HG03139 (cell line): ENCODE results near the gene AAK1.

Source experiments
- ATAC-seq: cut with Tn5 transposase; IDR thresholded peaks from one replicate; pipeline ENCODE4 v1.9.1; 2021; ENCODE audit not compliant: unreplicated experiment

AAK1 gene

GRCh38 chr2:69499242-69499641, 144.3 kb downstream of the AAK1 start:
- ATAC-seq: no peak

DNA sequence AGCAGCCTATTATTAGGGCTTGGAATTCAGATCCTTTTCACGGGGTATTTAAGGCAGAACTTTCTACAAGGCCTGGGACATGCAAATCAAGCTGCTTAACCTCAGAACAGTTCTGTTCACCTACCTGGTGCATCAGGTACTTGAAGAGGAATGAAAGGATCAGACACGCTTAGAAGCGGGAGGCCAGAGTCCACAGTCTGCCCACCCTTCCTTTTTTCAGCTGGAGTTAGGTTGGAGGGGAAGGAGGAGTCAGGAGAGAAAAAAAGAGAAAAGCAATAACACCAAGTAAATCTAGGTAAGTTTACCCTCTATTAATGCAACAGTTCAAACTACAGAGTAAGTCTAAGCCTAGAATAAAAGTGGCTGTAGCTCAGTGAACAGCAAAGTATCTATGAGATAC, 147.7 kb downstream of the AAK1 start:
- no peak for ATAC-seq

DNA sequence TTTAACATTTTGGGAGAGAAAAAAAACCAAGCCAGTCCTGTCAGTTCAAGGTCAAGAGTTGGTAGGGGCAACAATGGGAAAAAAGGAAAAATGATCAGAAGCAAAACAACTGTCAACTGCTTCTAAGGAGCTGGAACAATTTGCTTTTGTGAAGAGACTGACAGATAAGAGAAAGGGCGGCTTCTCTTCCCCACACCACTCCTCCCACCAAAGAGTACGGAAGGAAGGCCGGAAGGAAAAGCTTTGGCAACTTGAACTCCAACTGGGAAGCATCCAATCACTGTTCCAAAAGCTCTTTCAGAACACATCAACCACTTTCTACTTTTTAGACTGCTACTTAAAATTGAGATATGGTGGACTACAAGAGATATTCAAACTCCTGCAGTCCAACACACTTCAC, 148.5 kb downstream of the AAK1 start:
- no peak for ATAC-seq

- ATAC-seq: no peak
Observed at GRCh38 chr2:69494126-69494525, 149.4 kb downstream of the AAK1 start.

DNA sequence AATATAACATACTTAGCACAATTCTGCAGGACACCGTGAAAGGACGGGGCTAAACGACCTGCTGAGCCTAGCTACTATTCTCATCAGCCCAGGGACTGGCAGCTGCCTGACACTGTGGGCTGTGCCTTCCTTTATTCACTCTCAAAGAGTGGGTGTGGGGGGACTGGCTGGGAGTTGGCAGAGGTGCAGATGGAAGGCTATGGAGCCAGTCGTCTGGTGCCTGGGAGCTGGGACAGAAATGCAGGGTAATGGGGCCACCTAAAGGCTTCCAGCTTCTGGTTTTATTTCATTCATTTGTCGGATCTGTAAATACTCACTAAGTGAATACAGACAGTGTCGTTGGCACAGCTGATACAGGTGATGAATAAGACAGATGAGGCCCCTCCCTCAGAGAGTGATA, 150.3 kb downstream of the AAK1 start:
- ATAC-seq: no peak

DNA sequence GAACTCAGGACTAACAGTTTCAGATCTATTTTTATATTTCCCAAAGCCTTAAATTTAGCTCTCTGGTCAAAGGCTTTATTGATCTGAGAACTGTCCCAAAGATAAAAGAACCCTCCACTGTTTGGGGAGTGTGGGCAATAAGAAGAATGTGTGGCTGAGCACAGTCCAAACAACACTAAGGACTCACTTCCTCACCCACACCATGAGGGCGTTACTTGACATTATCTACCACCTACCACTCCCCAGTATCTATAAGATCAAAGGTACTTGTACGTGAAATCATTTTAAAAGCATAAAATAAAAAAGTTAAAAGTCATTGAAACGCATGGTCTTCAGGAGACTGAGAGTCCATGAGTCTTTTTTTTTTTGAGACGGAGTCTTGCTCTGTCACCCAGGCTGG, 151.7 kb downstream of the AAK1 start:
- no peak for ATAC-seq

GRCh38 chr2:69490486-69490885, 153.1 kb downstream of the AAK1 start:
- ATAC-seq: no peak

GRCh38 chr2:69489793-69490192, 153.7 kb downstream of the AAK1 start:
- no peak for ATAC-seq

DNA sequence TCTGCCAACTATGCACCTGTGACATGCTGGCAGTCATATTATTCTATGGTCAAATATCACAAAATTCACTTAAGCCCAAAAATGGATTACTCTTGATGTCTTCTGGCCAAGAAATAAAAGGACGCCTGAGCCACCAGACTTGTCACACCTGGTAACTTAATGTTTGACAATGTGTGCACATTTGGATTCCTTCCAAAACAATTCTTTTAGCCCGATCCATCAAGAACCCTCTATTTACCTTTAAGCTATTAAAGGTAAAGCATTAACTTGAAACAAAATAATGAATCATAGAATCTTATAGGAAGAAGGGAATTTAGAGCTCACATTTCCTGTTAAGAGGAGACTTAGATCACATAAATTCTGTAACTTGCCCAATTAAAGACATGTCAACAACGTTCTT, 159.8 kb downstream of the AAK1 start:
- ATAC-seq: no peak

- no peak for ATAC-seq
Observed at GRCh38 chr2:69483024-69483423, 160.5 kb downstream of the AAK1 start.

GRCh38 chr2:69482471-69482870, 161.1 kb downstream of the AAK1 start:
- no peak for ATAC-seq

DNA sequence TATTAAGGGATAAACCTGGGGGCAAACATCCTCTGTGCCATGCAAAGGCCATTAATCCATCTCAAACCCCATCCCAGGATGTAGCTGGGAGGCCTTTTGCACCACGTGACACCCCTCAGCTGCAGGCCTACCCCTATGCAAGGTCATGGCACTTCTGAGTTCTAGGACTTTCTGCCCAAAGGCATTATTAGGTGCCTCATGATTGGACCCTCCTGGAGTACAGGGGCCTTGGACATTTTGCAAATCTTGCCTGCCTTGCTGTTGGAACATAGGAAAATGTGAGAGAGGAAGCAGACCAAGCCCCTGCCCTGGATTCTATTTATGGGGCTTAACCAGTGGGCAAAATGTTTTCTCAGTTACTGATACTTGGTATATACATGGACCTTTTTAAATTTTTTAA, 162.1 kb downstream of the AAK1 start:
- ATAC-seq: no peak

DNA sequence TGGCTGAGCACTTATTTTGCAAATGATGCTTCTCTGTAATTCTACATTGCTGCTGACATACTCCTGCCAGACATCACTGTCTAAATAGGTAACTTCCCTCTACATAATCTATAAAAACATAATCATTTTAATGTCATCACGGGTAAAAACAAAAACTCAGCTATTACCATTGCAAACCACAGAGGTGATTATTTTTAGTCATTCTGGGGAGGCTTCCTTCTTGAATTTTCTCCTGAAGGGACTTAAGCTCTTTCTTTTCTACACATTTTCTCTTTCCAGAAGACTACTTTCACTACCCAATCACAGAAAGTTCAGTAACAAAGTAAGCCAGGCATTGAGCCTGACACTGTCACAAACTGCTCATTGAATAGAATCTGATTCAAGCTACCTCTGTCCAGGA, 165.9 kb downstream of the AAK1 start:
- ATAC-seq: no peak

GRCh38 chr2:69474688-69475087, 168.9 kb downstream of the AAK1 start:
- no peak for ATAC-seq

DNA sequence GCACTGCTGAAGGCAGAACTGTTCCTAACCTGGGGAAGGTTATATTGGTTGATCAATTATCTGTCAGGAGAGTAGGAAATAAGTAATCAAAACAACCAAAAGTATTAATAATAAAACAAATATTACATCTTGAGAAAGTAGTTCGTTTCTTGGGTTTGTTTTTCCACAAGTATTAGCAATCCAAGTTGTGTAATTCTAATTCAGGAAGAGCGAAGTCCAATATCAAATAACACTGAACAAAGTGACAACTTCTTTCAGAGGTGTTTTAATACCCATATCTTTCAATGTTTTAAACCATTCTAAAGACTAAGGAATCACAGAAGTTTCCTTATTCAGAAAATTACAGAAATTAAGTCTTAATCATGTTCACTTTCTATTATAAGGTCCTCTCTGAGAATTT, 171.7 kb downstream of the AAK1 start:
- ATAC-seq: no peak

DNA sequence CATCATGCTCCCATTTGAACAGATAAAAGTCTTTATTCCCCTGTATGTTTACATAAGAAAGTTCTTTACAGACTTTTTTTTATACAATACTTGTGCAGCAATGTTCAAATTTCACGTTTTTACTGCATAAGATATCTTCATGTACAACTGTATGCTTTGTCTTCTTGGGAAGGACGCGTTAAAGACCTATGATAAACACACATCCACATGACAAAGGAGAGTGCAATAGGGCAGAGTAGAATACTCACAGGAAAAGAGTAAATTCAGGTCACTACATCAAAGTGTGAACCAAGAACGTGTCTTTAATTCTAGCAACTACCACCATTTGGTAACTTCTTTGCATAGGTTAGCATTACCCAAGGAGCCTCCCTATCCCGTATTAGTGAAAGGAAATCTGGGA, 172.6 kb downstream of the AAK1 start:
- ATAC-seq: no peak

- ATAC-seq: no peak
Observed at GRCh38 chr2:69469784-69470183, 173.8 kb downstream of the AAK1 start.

DNA sequence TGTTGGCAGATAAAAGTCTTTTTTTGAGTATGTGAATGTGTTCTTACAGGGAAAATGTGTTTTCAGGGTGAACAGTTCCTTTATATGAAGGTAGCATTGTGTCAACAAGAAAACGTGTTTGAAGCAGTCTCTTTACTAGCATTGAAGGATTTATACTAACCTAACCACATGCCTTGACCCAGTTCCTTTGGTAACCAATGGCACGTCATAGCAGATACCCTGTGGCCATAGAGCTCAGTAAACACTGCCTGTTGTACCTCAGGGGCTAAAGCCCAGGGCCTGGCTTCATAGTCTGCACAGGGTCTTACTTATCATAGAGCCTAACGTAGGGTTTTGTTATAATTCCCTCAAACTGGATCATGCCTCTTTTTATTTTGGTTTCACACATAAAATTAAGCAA, 174.2 kb downstream of the AAK1 start:
- ATAC-seq: no peak

GRCh38 chr2:69466728-69467127, 176.8 kb downstream of the AAK1 start:
- ATAC-seq: no peak

GRCh38 chr2:69465513-69466456, 177.8 kb downstream of the AAK1 start:
- no peak for ATAC-seq

- no peak for ATAC-seq
Observed at GRCh38 chr2:69464575-69464974, 179.0 kb downstream of the AAK1 start.

GRCh38 chr2:69462780-69463179, 180.8 kb downstream of the AAK1 start:
- no peak for ATAC-seq

GRCh38 chr2:69461404-69461803, 182.1 kb downstream of the AAK1 start:
- ATAC-seq: no peak
